AG09309 (cell line): ENCODE results near the gene CNPY3.

ENCODE experiments used
- DNase-seq: peaks from one replicate; pipeline ENCODE4 v3.0.0-alpha.2; 2010; ENCODE audit warnings: low read depth
- H3K4me3 ChIP-seq: 2 replicates; pipeline ENCODE4 v1.5.1; 2011; ENCODE audit warnings: mild to moderate bottlenecking, low read depth, low read length, moderate library complexity; ENCODE audit not compliant: control insufficient read depth
- CTCF ChIP-seq: IDR thresholded peaks from 2 replicates; pipeline ENCODE4 v1.5.1; 2011; ENCODE audit warnings: mild to moderate bottlenecking, low read depth, low read length, inconsistent platforms; ENCODE audit not compliant: insufficient read depth, control insufficient read depth; ENCODE audit errors: missing control alignments

CNPY3 gene

GRCh38 chr6:42969934-42970333, 40.7 kb downstream of the CNPY3 start:
- DNase-seq, result no peak
- H3K4me3 ChIP-seq, result no peak overlapping the region
- TF ChIP-seq CTCF, result no peak

GRCh38 chr6:42970871-42971612, 41.8 kb downstream of the CNPY3 start:
- no peak for DNase-seq
- no peak for TF ChIP-seq CTCF
- H3K4me3 ChIP-seq, result no peak overlapping the region

GRCh38 chr6:42971746-42972327, 42.6 kb downstream of the CNPY3 start:
- TF ChIP-seq CTCF, result no peak
- no peak for DNase-seq
- no peak overlapping the region for H3K4me3 ChIP-seq

- H3K4me3 ChIP-seq, result no peak overlapping the region
- TF ChIP-seq CTCF, result no peak
- DNase-seq, result no peak
Observed at GRCh38 chr6:42973926-42974325, 44.6 kb downstream of the CNPY3 start.

GRCh38 chr6:42974919-42975505, 45.7 kb downstream of the CNPY3 start:
- H3K4me3 ChIP-seq, result no peak overlapping the region
- no peak for DNase-seq
- no peak for TF ChIP-seq CTCF

GRCh38 chr6:42978487-42978838, 49.2 kb downstream of the CNPY3 start:
- H3K4me3 ChIP-seq, result peak overlapping the region; percentile 94
- TF ChIP-seq CTCF, result no peak
- DNase-seq, result no peak
